WTC11 (cell line): ENCODE results near the gene ZBTB4.

Source experiments
- ATF1 ChIP-seq: sonication (generic); formaldehyde crosslinking; IDR thresholded peaks from 2 replicates; pipeline ENCODE4 v1.8.1; 2023; ENCODE audit warnings: mild to moderate bottlenecking, moderate library complexity, missing genetic modification reagents
- CREB1 ChIP-seq: sonication (generic); formaldehyde crosslinking; IDR thresholded peaks from 2 replicates; pipeline ENCODE4 v1.8.0; 2023; ENCODE audit warnings: mild to moderate bottlenecking, missing genetic modification reagents
- CREM ChIP-seq: sonication (generic); formaldehyde crosslinking; IDR thresholded peaks from 2 replicates; pipeline ENCODE4 v1.8.1; 2022; ENCODE audit warnings: mild to moderate bottlenecking, missing genetic modification reagents, moderate library complexity
- JUN ChIP-seq: sonication (generic); formaldehyde crosslinking; IDR thresholded peaks from 2 replicates; pipeline ENCODE4 v1.8.0; 2023; ENCODE audit warnings: mild to moderate bottlenecking, missing genetic modification reagents
- MAX ChIP-seq: sonication (generic); formaldehyde crosslinking; IDR thresholded peaks from 2 replicates; pipeline ENCODE4 v1.8.0; 2022; ENCODE audit warnings: mild to moderate bottlenecking, missing genetic modification reagents
- SMAD3 ChIP-seq: sonication (generic); formaldehyde crosslinking; IDR thresholded peaks from 2 replicates; pipeline ENCODE4 v1.8.0; 2022; ENCODE audit warnings: missing genetic modification reagents, mild to moderate bottlenecking, borderline replicate concordance
- SP1 ChIP-seq: sonication (generic); formaldehyde crosslinking; conservative IDR thresholded peaks from 2 replicates; pipeline ENCODE4 v1.8.1; 2022; ENCODE audit warnings: missing genetic modification reagents
- ZNF425 ChIP-seq: fragments of 250-450 bp; sonication (Bioruptor Pico); conservative IDR thresholded peaks from 2 replicates; pipeline ENCODE4 v1.9.0; 2021; ENCODE audit warnings: mild to moderate bottlenecking
- TF ChIP-seq, protein P1 (sequence below): fragments of 200-600 bp; IDR thresholded peaks from 2 replicates; pipeline ENCODE4 v1.8.0; 2022; ENCODE audit warnings: antibody characterized with exemption
- TF ChIP-seq, protein P2 (sequence below): sonication (generic); formaldehyde crosslinking; IDR thresholded peaks from 2 replicates; pipeline ENCODE4 v1.8.1; 2022; ENCODE audit warnings: mild to moderate bottlenecking, moderate library complexity, missing genetic modification reagents

GRCh38 chr17:7502987-7503386, 23.6 kb upstream of the ZBTB4 start:
- TF ChIP-seq, protein P1, sequence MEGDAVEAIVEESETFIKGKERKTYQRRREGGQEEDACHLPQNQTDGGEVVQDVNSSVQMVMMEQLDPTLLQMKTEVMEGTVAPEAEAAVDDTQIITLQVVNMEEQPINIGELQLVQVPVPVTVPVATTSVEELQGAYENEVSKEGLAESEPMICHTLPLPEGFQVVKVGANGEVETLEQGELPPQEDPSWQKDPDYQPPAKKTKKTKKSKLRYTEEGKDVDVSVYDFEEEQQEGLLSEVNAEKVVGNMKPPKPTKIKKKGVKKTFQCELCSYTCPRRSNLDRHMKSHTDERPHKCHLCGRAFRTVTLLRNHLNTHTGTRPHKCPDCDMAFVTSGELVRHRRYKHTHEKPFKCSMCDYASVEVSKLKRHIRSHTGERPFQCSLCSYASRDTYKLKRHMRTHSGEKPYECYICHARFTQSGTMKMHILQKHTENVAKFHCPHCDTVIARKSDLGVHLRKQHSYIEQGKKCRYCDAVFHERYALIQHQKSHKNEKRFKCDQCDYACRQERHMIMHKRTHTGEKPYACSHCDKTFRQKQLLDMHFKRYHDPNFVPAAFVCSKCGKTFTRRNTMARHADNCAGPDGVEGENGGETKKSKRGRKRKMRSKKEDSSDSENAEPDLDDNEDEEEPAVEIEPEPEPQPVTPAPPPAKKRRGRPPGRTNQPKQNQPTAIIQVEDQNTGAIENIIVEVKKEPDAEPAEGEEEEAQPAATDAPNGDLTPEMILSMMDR: no peak
- TF ChIP-seq SP1 (CRISPR knock-in tag): no peak
- TF ChIP-seq ATF1 (CRISPR knock-in tag): no peak
- TF ChIP-seq, protein P2, sequence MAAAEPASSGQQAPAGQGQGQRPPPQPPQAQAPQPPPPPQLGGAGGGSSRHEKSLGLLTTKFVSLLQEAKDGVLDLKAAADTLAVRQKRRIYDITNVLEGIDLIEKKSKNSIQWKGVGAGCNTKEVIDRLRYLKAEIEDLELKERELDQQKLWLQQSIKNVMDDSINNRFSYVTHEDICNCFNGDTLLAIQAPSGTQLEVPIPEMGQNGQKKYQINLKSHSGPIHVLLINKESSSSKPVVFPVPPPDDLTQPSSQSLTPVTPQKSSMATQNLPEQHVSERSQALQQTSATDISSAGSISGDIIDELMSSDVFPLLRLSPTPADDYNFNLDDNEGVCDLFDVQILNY (CRISPR knock-in tag): no peak
- TF ChIP-seq CREM (CRISPR knock-in tag): no peak
- TF ChIP-seq SMAD3 (CRISPR knock-in tag): no peak
- TF ChIP-seq ZNF425 (CRISPR knock-in tag): no peak
- no peak for TF ChIP-seq CREB1 (CRISPR knock-in tag)
- no peak for TF ChIP-seq MAX (CRISPR knock-in tag)
- TF ChIP-seq JUN (CRISPR knock-in tag): no peak
